Measurements from ENCODE around the gene TFPT.

DNA sequence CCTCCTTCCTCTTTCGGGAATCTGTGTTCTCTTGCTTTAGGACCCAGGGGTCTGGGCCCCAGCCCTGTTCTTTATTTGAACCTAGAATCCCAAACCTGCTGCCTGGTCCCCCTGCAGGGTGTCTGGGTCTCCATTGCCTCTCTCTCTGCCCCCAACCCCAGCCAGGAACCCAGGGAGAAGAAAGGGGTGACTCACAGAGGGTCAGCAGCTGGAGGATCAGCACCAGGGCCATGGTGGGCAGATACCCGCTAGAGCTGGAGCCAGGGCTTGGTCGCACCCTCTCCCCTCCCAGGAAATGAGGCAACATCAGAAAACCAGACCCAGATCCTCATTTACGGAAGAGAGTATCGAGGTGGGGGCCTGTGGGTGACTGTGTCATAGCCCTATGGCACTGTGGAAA lies 14.9 kb downstream of the TFPT start, which contains the start of gene OSCAR:
- TF ChIP-seq, protein P1, sequence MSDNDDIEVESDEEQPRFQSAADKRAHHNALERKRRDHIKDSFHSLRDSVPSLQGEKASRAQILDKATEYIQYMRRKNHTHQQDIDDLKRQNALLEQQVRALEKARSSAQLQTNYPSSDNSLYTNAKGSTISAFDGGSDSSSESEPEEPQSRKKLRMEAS (IDR thresholded peaks at IDR 0.05), result no peak
- TF ChIP-seq RAD21 (IDR thresholded peaks at IDR 0.05) (no peak), SP1 (IDR thresholded peaks at IDR 0.05) (no peak), FOXA1 (IDR thresholded peaks at IDR 0.05) (no peak), YY1 (IDR thresholded peaks at IDR 0.05) (no peak), JUND (IDR thresholded peaks at IDR 0.05) (no peak), HNF4G (IDR thresholded peaks at IDR 0.05) (no peak)
- TF ChIP-seq, protein P2, sequence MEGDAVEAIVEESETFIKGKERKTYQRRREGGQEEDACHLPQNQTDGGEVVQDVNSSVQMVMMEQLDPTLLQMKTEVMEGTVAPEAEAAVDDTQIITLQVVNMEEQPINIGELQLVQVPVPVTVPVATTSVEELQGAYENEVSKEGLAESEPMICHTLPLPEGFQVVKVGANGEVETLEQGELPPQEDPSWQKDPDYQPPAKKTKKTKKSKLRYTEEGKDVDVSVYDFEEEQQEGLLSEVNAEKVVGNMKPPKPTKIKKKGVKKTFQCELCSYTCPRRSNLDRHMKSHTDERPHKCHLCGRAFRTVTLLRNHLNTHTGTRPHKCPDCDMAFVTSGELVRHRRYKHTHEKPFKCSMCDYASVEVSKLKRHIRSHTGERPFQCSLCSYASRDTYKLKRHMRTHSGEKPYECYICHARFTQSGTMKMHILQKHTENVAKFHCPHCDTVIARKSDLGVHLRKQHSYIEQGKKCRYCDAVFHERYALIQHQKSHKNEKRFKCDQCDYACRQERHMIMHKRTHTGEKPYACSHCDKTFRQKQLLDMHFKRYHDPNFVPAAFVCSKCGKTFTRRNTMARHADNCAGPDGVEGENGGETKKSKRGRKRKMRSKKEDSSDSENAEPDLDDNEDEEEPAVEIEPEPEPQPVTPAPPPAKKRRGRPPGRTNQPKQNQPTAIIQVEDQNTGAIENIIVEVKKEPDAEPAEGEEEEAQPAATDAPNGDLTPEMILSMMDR (IDR thresholded peaks at IDR 0.05; ENCODE audit: low read depth, low read length, missing input control), result no peak
- TF ChIP-seq, protein P3, sequence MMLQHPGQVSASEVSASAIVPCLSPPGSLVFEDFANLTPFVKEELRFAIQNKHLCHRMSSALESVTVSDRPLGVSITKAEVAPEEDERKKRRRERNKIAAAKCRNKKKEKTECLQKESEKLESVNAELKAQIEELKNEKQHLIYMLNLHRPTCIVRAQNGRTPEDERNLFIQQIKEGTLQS (IDR thresholded peaks at IDR 0.05), result no peak
- TF ChIP-seq, protein P4, sequence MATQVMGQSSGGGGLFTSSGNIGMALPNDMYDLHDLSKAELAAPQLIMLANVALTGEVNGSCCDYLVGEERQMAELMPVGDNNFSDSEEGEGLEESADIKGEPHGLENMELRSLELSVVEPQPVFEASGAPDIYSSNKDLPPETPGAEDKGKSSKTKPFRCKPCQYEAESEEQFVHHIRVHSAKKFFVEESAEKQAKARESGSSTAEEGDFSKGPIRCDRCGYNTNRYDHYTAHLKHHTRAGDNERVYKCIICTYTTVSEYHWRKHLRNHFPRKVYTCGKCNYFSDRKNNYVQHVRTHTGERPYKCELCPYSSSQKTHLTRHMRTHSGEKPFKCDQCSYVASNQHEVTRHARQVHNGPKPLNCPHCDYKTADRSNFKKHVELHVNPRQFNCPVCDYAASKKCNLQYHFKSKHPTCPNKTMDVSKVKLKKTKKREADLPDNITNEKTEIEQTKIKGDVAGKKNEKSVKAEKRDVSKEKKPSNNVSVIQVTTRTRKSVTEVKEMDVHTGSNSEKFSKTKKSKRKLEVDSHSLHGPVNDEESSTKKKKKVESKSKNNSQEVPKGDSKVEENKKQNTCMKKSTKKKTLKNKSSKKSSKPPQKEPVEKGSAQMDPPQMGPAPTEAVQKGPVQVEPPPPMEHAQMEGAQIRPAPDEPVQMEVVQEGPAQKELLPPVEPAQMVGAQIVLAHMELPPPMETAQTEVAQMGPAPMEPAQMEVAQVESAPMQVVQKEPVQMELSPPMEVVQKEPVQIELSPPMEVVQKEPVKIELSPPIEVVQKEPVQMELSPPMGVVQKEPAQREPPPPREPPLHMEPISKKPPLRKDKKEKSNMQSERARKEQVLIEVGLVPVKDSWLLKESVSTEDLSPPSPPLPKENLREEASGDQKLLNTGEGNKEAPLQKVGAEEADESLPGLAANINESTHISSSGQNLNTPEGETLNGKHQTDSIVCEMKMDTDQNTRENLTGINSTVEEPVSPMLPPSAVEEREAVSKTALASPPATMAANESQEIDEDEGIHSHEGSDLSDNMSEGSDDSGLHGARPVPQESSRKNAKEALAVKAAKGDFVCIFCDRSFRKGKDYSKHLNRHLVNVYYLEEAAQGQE (IDR thresholded peaks at IDR 0.05), result no peak
- TF ChIP-seq, protein P5, sequence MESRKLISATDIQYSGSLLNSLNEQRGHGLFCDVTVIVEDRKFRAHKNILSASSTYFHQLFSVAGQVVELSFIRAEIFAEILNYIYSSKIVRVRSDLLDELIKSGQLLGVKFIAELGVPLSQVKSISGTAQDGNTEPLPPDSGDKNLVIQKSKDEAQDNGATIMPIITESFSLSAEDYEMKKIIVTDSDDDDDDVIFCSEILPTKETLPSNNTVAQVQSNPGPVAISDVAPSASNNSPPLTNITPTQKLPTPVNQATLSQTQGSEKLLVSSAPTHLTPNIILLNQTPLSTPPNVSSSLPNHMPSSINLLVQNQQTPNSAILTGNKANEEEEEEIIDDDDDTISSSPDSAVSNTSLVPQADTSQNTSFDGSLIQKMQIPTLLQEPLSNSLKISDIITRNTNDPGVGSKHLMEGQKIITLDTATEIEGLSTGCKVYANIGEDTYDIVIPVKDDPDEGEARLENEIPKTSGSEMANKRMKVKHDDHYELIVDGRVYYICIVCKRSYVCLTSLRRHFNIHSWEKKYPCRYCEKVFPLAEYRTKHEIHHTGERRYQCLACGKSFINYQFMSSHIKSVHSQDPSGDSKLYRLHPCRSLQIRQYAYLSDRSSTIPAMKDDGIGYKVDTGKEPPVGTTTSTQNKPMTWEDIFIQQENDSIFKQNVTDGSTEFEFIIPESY (IDR thresholded peaks at IDR 0.05), result no peak
